Kidney glomerular epithelial cell (primary cell): ENCODE results near the gene CCDC127.
A peak's percentile ranks its signal among the peaks of the same experiment; 100 is the strongest.
"Not testable (repeated sequence)": the region's sequence is repeated elsewhere in the genome, so short reads cannot be mapped to it uniquely, and the experiment has no call there.

ENCODE experiments used
- DNase-seq: peaks from one replicate; lab custom pipeline; 2025; lab: John Stamatoyannopoulos, UW

The CCDC127 gene

DNA sequence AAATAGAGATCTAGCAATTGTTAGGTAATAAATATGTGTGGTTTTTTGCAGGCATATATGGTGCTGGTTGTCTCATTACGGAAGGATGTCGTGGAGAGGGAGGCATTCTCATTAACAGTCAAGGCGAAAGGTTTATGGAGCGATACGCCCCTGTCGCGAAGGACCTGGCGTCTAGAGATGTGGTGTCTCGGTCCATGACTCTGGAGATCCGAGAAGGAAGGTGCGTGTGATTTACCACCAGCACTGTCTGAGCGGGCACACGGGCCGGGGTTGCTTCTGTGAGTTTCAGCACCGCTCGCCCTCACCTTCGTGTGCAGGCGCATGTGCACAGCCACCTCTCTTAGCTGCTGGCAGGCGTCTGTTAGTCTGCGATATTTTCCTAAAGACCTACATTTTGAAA lies 15.5 kb upstream of the CCDC127 start:
- DNase-seq, result not testable (repeated sequence)

GRCh38 chr5:231661-232060 lies 13.7 kb upstream of the CCDC127 start:
- no peak for DNase-seq

DNA sequence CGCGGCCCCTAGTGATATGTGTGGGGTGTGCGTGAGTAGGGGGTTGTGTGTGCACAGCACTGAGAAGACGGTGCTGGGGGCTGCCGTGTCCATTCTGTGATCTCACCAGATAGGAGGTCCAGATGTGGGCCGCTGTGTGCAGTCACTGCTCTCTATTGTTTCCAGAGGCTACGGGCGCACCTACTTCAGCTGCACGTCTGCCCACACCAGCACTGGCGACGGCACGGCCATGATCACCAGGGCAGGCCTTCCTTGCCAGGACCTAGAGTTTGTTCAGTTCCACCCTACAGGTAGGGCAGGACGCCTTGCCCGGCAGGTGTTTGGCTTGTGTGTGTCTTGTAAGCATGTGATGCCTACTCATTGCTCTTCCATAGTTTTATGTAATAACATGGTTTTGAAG lies 12.8 kb upstream of the CCDC127 start:
- no peak for DNase-seq

DNA sequence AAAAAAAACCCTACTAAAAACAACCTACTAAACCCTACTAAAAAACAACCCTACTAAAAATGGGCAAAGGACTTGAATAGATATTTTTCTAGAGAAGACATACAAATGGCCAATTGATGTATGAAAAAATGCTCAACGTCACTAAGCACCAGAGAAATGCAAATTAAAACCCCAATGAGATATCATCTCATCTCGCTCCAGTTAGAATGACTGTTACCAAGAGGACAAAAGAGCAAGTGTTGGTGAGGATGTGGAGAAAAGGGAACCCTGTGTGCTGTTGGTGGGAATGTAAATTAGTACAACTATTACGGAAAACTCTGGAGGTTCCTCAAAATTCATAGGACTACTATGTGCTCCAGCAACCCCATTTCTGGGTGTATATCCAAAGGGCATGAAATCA lies 10.9 kb upstream of the CCDC127 start:
- DNase-seq, result no peak

DNA sequence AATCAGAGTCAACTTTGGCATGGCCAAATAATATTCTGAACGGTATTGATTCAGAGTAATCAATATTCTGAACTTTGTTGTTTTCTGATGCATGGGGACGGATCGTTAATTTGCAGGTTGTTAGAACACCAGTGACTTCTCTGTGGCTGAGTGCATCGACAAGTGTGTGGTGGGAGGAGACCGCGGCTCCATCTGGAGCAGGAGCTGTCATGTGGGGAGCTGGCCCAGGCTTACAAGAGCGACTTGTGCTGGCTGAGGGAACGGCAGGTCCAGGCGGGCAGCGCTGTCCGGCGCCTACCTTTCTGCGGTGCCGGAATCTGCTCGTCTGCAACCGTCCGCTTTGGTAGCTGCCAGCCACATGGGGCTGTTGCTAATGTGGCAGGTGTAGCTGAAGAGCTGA lies 9.4 kb upstream of the CCDC127 start:
- DNase-seq, result not testable (repeated sequence)

- no peak for DNase-seq
These were observed 7.4 kb upstream of the CCDC127 start for GRCh38 chr5:225334-225733.

DNA sequence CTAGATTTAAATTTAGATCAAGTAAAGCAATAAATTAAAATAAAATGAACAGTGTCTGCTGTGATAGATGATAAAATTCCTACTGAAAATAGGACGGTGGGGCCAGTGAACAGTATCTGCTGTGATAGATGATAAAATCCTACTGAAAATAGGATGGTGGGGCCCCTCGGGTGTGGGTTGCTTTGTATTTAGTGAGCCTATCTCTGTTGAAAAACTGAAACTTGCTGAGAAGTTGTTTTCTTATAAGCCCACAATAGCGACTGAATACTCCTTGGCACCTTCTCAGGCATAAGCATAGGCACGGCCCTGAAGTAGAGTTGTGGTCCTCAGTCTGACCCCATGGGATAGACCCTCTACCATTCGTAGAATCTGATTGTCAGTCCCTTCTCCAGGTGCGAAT lies 5.8 kb upstream of the CCDC127 start:
- DNase-seq, result no peak

DNA sequence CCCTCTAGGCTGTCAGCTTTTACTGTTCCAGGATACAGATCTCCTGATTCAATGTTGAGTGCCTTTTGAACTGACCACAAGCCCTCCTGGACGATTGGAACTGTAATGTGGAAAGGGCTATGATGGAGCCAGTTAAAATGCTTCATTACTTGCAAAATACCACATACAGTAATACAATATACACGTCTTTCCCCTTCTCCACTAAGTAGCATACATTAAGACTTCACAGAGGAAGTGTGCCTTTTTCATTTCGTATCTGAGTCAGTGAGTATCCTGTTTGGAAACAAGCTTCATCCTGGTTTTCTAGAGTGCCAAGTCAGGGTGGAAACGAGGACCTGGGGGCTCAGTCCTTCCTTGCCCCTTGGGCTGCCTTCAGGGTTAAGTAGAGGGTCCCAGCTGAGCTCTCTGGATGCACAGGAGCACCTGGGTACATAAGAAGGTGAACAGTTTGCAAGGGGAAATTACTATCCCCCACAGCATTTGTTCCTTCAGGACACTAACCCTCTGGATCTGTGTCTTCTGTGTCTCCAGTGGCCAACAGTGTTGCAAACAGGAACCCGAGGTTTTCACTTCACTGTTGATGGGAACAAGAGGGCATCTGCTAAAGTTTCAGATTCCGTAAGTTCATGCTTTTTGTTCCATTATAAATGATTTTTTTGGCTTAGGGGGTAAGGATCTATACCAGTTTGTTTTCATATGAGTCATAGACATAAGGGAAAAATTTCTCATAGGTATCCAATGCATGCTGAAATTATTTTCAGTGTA lies 5.2 kb upstream of the CCDC127 start:
- DNase-seq, result not testable (repeated sequence)

- peak; percentile 4 for DNase-seq
These were observed 2.0 kb upstream of the CCDC127 start for GRCh38 chr5:219991-220390.

GRCh38 chr5:219460-219863 lies 1.5 kb upstream of the CCDC127 start:
- no peak for DNase-seq

GRCh38 chr5:218457-219291 lies 721 bp upstream of the CCDC127 start:
- DNase-seq, result peak; percentile 13

DNA sequence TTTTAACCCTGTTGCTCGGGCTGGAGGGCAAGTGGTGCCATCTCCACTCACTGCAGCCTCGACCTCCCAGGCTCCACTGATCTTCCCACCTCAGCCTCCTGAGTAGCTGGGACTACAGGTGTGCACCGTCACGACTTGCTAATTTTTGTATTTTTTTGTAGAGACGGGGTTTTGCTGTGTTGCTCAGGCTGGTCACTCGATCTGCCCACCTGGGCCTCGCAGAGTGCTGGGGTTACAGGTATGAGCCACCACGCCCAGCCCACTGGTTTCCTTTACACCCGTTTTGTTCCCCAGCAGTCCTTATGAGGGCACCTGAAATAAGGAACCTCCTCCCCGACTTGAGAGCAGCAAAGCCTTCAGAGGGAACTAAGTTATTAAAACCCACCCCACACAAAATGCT lies 1.9 kb downstream of the CCDC127 start:
- not testable (repeated sequence) for DNase-seq

GRCh38 chr5:215256-215655 lies 2.7 kb downstream of the CCDC127 start:
- peak; percentile 35 for DNase-seq

- DNase-seq, result no peak
These were observed 4.1 kb downstream of the CCDC127 start for GRCh38 chr5:213803-214395.

GRCh38 chr5:208449-209114 lies 9.4 kb downstream of the CCDC127 start:
- DNase-seq, result no peak

- no peak for DNase-seq
These were observed 10.4 kb downstream of the CCDC127 start for GRCh38 chr5:207599-207998.

DNA sequence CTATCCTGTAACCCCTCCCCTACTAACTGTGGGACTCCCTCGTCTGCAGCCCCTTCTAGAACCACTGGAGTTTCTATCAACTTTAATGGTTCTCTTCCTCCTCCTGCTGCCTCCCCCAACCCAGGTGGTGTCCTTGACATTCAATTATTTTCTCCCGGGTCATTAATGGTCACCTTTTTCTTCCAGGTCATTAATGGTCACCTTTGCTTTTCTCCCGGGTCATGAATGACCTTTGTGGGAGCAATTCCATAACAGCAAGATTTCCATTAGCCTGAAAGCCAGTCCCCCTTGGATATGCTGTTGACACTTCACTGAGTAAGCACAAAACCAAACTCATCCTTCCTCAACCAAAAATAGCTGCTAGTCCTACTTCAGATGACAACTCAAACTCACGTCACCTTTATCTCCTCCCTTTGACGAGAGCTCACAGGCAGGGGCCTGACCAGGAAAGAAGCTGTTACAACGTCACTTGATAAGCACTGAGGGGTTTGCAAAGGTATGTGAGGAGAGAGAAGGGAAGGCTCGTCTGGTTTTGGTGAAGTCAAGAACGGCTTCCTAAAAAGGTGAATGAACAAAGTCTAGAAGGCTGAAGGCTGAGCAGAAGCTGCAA lies 10.9 kb downstream of the CCDC127 start:
- DNase-seq, result no peak

- DNase-seq, result no peak
These were observed 11.5 kb downstream of the CCDC127 start for GRCh38 chr5:206406-206805.

GRCh38 chr5:204966-205670 lies 12.8 kb downstream of the CCDC127 start:
- no peak for DNase-seq

- DNase-seq, result no peak
These were observed 13.5 kb downstream of the CCDC127 start for GRCh38 chr5:204462-204861.

GRCh38 chr5:204001-204400 lies 14.0 kb downstream of the CCDC127 start:
- no peak for DNase-seq
